Colonic mucosa (tissue), 4 donors: ENCODE data around the gene C9orf78. TPM values are rescaled to one million over a fixed set of nuclear protein-coding genes. Genes with fewer than 3 reads are reported as not detected.

ENCODE experiments used
- DNase-seq: peaks from one replicate; pipeline ENCODE4 v3.0.0-alpha.2; 2020
- H3K27ac ChIP-seq: fragments of 200-600 bp; one replicate; pipeline ENCODE4 v1.8.0; 2021
- H3K27me3 ChIP-seq: fragments of 200-600 bp; one replicate; pipeline ENCODE4 v1.8.0; 2021
- H3K36me3 ChIP-seq: fragments of 200-600 bp; one replicate; pipeline ENCODE4 v1.8.0; 2021
- H3K4me1 ChIP-seq: fragments of 200-600 bp; one replicate; pipeline ENCODE4 v1.8.0; 2021; ENCODE audit warnings: mild to moderate bottlenecking
- H3K4me3 ChIP-seq: fragments of 200-600 bp; one replicate; pipeline ENCODE4 v1.8.0; 2021
- H3K9ac ChIP-seq, 2 donors: one replicate each; pipeline ENCODE4 v1.7.0; 2013; ENCODE audit warnings: control low read depth in 2 of 2, low read depth in 2 of 2, low read length in 2 of 2
- H3K9me3 ChIP-seq: fragments of 200-600 bp; one replicate; pipeline ENCODE4 v1.8.0; 2021
- intact Hi-C: fragments of 100-400 bp; cut with DNase I; formaldehyde crosslinking; loops from one replicate; pipeline ENCODE4 v1.14.1; 2022
- total RNA-seq, 2 donors: library from RNA; stranded (reverse); fragmentation: NEBNext Ultra II Directional in 1 of 2; extraction: Animal tissue kit (Norgen Biotek cat#: 25700) in 1 of 2; gene quantifications; one replicate each; pipeline ENCODE4 v1.2.1, GENCODE V29; 2021
- TF ChIP-seq, protein P1 (sequence below): fragments of 200-600 bp; IDR thresholded peaks from one replicate; pipeline ENCODE4 v1.8.0; 2022; ENCODE audit warnings: antibody characterized with exemption, mild to moderate bottlenecking
- donor health status: healthy.
- donor health status: DM: no; HTN: no; CAD: no.
- donor health status: DM: no; HTN: no; CAD: no.

The C9orf78 gene
- total RNA-seq, 2 donors from 2014 or later = 38.7 to 45.5 TPM

GRCh38 chr9:129879991-129880653, 45.0 kb upstream of the C9orf78 start:
- no peak overlapping the region for H3K27ac ChIP-seq
- no peaks in the 10 kb centered on the region for H3K36me3 ChIP-seq
- H3K4me1 ChIP-seq = peaks cover 3% of the 10 kb centered on the region
- no peaks in the 10 kb centered on the region for H3K9me3 ChIP-seq
- no peak overlapping the region for H3K4me3 ChIP-seq
- no peaks in the 10 kb centered on the region for H3K27me3 ChIP-seq
- intact Hi-C loops = loop anchor here (10.0 kb wide), 1 partner anchor 355 kb away; no protein-coding TSS in a partner anchor
- TF ChIP-seq, protein P1, sequence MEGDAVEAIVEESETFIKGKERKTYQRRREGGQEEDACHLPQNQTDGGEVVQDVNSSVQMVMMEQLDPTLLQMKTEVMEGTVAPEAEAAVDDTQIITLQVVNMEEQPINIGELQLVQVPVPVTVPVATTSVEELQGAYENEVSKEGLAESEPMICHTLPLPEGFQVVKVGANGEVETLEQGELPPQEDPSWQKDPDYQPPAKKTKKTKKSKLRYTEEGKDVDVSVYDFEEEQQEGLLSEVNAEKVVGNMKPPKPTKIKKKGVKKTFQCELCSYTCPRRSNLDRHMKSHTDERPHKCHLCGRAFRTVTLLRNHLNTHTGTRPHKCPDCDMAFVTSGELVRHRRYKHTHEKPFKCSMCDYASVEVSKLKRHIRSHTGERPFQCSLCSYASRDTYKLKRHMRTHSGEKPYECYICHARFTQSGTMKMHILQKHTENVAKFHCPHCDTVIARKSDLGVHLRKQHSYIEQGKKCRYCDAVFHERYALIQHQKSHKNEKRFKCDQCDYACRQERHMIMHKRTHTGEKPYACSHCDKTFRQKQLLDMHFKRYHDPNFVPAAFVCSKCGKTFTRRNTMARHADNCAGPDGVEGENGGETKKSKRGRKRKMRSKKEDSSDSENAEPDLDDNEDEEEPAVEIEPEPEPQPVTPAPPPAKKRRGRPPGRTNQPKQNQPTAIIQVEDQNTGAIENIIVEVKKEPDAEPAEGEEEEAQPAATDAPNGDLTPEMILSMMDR = no peak
- H3K9ac ChIP-seq = no peak overlapping the region
- DNase-seq = no peak

GRCh38 chr9:129879103-129879699, 44.1 kb upstream of the C9orf78 start:
- no peaks in the 10 kb centered on the region for H3K27me3 ChIP-seq
- no peak overlapping the region for H3K4me3 ChIP-seq
- no peaks in the 10 kb centered on the region for H3K36me3 ChIP-seq
- H3K4me1 ChIP-seq = no peaks in the 10 kb centered on the region
- H3K9me3 ChIP-seq = no peaks in the 10 kb centered on the region
- no peak overlapping the region for H3K27ac ChIP-seq
- no peak for DNase-seq
- no peak overlapping the region for H3K9ac ChIP-seq
- TF ChIP-seq, protein P1 = no peak
- intact Hi-C loops = no loop called here

GRCh38 chr9:129878291-129878690, 43.2 kb upstream of the C9orf78 start:
- no peaks in the 10 kb centered on the region for H3K27me3 ChIP-seq
- no peaks in the 10 kb centered on the region for H3K36me3 ChIP-seq
- H3K9me3 ChIP-seq = no peaks in the 10 kb centered on the region
- H3K4me1 ChIP-seq = no peaks in the 10 kb centered on the region
- intact Hi-C loops = no loop called here
- TF ChIP-seq, protein P1 = no peak
- H3K27ac ChIP-seq = no peak overlapping the region
- H3K4me3 ChIP-seq = no peak overlapping the region
- no peak overlapping the region for H3K9ac ChIP-seq
- DNase-seq = no peak

DNA sequence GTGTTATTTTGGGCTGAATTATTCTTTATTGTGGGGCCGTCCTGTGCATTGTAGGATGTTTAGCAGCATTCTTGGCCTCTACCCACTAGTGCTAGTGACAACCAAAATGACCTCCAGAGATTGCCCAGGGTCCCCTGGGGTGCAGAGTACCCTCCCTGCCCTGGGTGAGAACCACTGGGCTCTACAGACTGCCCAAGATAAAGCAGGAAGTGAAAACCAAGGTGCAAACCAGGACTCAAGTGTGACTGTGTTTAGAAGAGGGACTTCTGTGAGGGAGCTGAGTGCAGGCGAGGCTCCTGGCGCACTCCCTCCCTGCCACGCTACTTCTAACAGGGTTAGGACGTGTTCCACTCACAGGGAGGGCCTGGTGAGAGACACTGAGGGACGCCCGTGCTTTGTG, 41.7 kb upstream of the C9orf78 start:
- no peak for DNase-seq
- TF ChIP-seq, protein P1 = no peak
- no peaks in the 10 kb centered on the region for H3K36me3 ChIP-seq
- H3K9ac ChIP-seq = no peak overlapping the region
- no peak overlapping the region for H3K4me3 ChIP-seq
- H3K9me3 ChIP-seq = no peaks in the 10 kb centered on the region
- H3K27ac ChIP-seq = no peak overlapping the region
- intact Hi-C loops = no loop called here
- no peaks in the 10 kb centered on the region for H3K4me1 ChIP-seq
- H3K27me3 ChIP-seq = no peaks in the 10 kb centered on the region

GRCh38 chr9:129875687-129876395, 40.8 kb upstream of the C9orf78 start:
- Histone ChIP-seq H3K27ac (no peak overlapping the region), H3K36me3 (no peaks in the 10 kb centered on the region), H3K9me3 (no peaks in the 10 kb centered on the region), H3K27me3 (no peaks in the 10 kb centered on the region), H3K9ac (no peak overlapping the region), H3K4me1 (no peaks in the 10 kb centered on the region), H3K4me3 (no peak overlapping the region)
- DNase-seq = no peak
- intact Hi-C loops = no loop called here
- TF ChIP-seq, protein P1 = no peak
